ENCODE measurements around the gene RGMA.

RGMA gene

DNA sequence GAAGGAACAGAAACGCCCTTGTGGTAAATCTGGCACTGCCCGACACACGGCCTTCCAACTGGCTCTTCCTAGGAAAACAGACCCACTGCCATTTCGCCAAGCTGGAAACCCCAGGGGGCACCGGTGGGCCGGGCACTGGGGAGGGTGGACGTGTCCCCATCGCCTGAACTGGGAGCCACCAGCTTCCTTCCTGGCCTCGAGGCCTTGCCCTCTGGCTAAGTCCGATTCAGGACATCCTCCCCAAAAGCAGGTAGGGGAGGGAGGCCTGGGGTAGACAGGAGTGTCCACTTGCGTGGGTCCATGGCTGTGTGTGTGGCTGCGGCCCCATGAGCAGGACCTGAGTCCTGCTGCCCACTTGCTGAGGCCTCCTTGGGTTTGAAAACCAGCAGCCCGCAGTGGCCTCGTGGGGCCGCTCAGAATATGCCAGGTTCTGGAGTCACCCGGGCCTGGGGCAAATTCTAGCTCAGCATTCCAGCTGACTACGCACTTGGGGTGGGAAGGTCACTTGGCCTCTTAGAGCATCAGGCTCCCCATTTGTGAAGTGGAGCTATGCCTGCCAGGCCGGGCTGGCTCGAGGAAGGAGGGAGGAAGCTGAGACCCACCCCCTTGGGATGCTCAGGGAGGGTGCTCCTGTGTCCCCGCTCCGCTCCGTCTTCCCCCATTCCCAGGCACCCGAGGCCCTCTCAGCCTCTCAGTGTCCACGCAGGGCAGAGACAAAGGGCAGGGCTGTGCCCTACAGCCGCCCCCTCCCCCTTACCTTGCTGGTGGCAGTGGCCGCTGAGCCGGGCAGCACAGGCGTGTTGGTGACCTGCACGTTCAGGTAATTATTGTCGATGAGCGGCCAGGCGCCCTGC lies 37.5 kb downstream of the RGMA start:
- in situ Hi-C loops (cut with MboI; ENCODE audit: low sequenced_read_pairs): loop anchor here (25.0 kb wide), 1 partner anchor 936 kb away; no protein-coding TSS in a partner anchor

DNA sequence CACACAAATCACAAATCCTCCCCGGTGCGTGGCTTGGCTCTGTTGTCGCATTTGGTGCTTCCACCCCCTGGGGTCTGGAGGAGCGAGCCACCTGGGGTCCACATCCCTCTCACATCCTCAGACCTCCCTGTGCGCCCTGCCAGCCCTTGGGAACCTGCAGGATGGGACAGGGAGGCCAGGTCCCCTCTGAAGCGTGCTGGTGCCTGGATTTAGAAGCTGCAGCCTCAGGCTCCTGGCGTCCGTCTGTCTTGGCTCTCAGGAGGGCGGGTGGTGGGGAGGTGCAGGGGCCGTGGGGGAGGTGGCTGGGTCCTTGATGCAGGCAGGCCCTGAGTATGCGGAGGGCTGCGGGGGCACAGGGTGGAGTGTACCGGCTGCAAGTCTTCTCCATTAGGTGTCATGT lies 38.4 kb downstream of the RGMA start:
- in situ Hi-C loops (cut with MboI; ENCODE audit: low sequenced_read_pairs): loop anchor here (25.0 kb wide), 1 partner anchor 937 kb away; no protein-coding TSS in a partner anchor

DNA sequence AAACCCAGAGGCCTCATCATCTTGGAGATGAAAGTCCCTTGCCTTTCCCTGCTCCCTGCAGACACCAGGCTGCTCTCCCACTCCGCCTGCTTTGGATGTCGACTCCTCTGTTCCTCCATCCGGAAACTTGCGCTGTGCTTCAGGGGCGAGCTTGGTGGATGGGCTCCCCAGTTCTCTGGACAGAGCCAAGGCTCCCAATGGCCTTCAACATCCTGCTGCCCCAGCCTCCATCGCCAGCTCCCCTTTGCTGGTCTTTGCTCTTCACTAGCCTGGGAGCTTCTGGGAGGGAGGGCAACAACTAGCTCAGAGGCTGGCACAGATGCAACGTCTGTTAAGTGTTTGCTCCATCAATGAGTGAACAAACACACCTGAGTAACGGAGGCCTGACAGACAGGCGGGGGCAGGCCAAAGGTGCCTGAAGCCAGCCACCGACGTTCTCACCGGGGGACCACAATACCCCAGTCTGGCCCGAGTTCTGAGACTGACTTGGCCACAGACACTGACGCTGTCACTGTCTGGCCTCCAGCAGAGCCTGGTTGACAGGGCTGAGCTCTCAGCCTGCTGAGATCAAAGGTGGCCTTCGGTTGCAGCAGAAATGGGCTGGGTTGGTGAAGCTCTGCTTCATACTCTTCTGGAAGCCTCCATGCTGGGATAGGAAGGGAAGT lies 39.0 kb downstream of the RGMA start:
- in situ Hi-C loops (cut with MboI; ENCODE audit: low sequenced_read_pairs): loop anchor here (25.0 kb wide), 1 partner anchor 937 kb away; no protein-coding TSS in a partner anchor

DNA sequence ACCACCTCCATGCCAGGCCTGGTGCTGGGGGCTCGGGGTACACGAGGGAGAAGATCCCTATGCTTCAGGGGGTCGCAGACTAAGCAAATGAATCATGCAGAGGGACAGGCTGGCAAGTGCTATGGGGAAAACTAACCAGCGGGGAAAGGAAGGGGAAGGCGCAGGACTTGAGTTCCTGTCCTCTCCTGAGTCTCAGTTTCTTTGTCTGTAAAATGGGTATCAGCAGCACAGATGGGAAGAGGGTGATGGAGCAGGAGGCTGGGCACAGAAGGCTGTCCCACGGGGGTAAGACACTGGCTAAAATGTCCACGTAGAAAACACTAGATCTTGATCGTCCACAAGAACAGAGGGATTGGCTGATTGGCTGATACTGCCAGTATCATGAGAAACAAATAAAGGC lies 39.8 kb downstream of the RGMA start:
- in situ Hi-C loops (cut with MboI; ENCODE audit: low sequenced_read_pairs): no loop called here

DNA sequence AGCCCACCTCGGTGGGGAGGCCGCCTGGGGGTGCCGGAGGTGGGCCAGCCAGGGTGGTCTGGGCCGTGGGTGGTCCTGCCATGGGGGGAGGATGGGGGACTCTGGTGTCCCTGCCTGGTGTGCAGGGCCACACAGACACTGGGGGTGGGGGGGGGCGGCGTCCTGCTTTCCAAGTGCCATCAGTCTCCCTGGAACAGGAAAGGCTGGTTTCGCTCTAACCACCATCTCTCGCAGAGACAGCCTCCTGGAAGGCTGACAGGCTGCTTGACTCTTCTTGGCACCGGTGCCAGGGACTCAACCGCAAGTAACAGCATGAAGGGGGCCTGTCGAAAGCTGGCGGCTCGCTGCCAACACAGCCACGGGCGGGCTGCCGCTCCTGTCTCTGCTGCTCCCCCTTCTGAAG lies 40.3 kb downstream of the RGMA start:
- in situ Hi-C loops (cut with MboI; ENCODE audit: low sequenced_read_pairs): no loop called here

DNA sequence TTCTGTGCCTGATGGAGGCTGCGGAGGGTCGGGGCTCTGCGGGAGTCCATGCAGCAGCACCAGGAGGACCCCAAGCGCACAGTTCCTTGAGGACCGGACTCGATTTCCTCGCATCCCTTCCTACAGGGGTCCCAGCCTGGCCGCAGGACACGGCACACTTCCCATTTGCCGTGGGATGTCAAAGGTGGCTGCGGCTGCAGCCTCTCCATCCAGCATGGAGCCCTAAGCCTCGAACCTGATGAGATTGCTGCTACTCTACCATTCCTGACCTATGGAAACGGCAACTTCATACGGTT lies 40.6 kb downstream of the RGMA start:
- in situ Hi-C loops (cut with MboI; ENCODE audit: low sequenced_read_pairs): no loop called here

DNA sequence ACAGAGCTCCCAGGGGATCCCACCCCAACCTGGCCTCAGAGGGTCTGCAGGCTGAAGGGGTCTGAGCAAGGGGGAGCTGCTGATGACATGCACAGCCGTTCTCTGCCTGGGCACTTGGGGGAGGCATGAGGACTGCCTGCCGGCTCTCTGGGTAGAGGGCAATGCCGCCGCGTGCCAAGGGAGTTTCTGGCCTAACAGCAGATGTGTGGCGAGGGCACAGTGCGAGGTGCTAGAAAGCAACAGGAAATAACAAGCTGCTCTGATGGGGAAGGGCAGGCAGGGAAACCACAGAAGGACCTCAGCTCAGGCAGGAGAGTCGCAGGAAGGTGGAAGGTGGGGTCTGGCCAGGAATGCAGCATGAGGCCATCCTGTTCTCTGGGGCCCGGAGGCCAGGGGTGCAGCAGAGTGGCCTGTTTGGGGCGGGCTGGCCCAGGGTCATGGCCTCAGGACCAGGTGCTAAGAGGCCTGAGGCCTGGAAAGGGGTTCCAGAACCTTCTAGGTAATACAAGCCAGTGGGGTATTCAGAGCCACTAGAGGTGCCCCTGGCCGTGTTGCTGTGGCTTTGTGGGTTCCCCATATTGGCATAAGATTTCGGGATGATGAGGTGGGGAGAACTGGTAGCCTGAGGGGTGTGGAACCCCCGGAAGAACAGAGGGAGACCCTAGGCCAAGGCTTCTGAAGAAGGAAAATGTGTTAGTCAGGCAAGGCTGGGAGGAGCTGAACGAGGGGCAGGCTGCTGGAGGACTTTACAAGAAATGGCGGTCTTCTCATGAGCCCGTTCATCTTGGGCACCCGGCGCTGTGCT lies 41.2 kb downstream of the RGMA start:
- in situ Hi-C loops (cut with MboI; ENCODE audit: low sequenced_read_pairs): no loop called here

DNA sequence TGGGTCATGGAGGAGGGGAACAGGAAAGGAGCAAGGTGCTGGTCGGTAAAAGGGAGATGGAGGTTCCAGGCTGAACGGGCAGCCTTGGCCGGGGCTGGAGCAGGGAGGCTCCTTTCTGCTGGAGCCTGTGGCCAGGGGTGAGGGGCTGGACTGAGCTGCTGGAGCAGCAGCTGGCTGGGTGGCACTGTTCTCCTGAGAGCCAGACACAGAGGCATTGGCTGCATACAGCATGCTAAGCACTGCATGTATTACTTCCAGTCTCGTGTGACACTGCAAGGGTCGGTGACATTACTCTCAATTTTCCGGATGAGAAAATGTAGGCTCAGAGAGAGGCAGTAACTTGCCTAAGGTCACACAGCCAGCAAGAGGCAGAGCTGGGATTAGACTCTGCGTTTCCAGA lies 42.3 kb downstream of the RGMA start:
- in situ Hi-C loops (cut with MboI; ENCODE audit: low sequenced_read_pairs): no loop called here

DNA sequence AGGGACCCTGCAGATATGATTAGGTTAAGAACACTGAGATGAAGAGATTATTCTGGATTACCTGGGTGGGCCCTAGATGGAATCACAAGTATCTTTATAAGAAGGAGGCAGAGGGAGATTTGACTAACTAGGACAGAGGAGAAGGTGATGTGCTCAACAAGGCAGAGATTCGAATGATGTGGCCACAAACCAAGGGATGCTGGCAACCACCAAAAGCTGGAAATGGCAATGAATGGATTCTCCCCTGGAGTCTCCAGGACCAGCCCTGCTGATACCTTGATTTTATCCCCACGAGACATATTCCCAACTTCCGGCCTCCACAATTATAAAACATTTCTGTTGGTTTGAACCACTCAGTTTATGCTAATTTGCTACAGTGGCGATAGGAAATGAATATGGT lies 42.9 kb downstream of the RGMA start:
- in situ Hi-C loops (cut with MboI; ENCODE audit: low sequenced_read_pairs): no loop called here

DNA sequence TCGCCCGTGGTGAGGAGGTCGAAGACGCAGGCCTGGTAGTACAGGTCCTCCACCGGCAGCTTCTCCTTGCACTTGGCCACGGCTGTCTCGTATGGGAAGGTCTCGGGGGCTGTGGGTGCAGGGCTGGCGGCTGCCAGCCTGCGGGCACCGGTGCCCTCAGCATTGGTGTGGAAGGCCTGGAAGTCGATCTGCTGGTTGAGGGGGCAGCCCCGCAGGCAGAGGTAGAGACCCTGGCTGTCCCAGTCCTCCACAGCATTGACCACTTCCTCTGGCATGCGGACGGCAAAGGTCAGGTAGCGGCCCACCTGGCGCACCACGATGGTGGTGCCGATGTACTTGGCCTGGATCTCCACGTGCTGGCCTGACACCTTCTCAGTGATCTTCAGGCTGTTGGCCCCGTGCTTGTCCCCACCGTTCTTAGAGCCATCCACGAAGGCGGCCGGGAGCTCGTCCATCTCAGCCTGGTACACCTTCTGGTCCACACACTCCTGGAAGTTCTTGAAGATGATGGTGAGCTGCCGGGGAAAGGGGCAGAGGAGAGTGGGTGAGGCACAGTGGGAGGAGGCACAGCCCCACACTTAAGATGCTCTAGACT lies 43.7 kb downstream of the RGMA start:
- in situ Hi-C loops (cut with MboI; ENCODE audit: low sequenced_read_pairs): no loop called here

DNA sequence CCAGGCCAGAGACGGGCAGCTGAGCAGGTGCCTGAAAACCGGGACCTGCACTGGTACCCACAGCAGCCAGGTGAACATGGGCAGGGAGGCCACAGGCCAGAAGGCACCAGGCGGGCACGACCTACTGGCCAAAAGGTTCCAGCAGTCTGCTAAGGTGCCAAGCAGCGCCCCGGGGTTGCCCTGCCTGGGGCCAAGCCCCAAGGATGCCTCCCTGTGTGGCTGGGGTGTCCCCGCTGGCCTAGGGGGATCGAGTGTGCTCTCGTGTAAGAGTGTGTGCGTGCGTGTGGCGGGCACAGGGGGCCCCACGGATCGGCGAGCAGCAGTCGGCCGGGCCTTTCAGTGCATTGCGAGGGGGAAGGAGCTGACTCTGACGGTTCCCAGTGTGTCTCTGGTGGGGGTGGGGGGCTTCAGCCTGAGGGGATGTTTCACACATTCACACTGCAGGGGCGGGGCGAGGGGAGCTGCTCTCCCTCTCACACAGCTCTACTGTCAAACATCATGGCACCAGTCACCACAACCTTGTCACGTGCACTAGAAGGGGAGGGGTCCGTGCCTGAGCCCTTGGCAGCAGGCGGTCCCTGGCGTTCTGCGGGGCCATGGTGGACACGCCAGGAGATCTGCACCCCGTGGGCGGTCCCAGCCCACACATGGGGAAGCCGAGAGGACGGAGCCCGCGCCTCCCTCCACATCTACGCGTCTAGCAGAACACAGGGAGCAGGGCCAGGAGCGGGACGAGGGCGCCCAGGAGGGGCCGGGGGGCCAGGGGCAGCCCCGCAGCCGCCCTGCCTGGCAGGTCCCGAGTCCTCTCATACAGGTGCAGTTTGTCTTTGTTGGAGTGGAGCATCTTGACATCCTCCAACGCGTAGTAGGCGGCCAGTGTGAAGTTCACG lies 44.5 kb downstream of the RGMA start:
- in situ Hi-C loops (cut with MboI; ENCODE audit: low sequenced_read_pairs): no loop called here

DNA sequence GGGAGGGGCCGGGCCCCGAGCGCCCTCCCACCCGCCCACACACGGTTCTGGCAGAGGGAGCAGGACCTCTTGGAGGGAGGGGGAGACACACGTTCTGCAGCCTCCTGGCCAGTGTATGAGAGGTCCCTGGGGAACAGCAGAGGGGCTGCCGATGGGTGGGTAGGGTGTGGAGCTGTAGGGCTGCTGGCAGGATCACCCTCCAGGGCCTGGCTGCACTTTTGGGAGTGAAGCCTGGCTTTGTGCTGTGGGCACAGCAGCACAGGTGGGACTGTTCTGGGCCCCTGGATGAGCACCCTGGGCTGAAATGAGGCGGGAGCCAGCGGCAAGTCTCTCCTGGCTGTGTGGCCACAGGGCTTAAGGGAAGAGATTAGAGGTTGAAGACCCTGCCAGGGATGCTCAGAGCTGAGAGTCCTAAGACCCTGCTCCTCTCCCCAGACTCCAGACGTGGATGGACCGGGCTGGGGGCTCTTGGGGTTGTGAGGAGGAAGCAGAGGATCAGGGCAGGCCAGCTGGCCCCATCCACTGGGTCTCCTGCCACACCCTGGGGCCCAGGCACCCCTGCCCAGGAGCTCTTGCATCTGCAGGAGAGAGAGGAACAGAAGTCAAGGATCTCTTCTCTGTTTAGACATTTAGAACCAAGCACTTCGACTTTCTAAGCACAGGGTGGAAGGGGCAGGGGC lies 45.2 kb downstream of the RGMA start:
- in situ Hi-C loops (cut with MboI; ENCODE audit: low sequenced_read_pairs): no loop called here

DNA sequence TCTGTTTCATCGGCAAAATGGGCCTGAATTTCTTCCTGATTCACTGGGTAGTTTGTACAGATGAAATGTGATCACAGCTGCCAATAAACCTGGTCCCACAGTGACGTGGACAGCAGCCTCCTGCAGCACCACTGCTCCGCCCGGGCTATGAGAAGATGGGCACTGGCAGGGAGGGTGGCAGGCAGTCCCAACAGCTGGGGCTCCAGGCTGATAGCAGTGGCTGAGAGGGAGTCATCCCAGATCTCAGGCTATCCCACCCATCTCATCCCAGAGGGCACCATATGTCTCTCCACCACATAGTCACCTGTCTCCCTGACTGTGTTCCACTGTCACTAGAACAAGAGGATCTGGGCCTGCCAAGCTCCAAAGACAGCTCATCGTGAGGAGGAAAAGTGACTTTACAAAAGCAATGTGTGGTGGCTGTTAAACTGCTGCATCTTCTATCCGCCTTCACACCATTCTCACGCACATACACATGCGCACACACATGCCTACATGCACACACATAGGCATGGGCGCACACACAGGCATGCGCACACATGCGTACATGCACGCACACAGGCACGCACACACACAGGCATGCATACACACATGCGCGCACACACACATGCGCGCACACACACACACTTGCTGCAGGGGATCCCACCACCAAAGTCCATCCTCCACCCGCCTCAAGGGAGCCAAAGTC lies 46.2 kb downstream of the RGMA start:
- in situ Hi-C loops (cut with MboI; ENCODE audit: low sequenced_read_pairs): no loop called here

DNA sequence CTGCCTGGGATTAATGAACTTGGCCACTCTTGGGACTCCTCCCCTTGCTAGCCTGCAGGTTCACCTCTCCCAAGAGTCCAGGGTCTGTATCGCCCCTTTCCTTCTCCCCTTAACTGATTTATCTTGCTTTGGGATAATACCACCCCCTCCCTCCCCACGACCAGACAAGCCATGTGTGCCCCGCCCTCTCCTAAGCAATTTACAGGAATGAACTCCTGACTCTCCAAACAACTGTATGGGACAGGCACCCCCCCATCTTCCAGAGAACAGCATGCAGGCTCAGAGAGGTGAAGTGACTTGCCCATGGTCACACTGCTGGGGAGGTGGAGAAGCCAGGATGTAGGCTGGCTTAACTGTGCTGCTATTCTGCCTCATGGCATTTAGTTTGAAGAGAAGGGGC lies 46.8 kb downstream of the RGMA start:
- in situ Hi-C loops (cut with MboI; ENCODE audit: low sequenced_read_pairs): no loop called here

DNA sequence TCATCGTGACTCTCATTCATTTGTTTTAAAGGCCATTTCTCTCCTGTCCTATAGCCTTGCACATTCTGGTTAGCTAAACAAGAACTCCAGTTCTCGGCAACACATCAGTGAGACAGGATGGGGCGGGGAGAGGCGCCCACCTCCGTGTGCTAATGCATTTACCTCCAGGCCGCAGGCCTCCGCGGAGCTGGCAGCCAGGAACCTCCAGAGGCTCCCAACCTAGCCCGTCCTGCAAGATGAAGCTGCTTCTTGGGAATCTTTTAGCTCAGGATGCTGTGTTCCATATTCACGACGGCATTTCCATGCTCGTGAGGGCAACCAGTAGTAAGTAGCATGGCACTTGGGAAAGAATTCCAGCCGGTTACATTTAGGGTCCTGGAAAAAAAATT lies 47.9 kb downstream of the RGMA start:
- in situ Hi-C loops (cut with MboI; ENCODE audit: low sequenced_read_pairs): no loop called here

DNA sequence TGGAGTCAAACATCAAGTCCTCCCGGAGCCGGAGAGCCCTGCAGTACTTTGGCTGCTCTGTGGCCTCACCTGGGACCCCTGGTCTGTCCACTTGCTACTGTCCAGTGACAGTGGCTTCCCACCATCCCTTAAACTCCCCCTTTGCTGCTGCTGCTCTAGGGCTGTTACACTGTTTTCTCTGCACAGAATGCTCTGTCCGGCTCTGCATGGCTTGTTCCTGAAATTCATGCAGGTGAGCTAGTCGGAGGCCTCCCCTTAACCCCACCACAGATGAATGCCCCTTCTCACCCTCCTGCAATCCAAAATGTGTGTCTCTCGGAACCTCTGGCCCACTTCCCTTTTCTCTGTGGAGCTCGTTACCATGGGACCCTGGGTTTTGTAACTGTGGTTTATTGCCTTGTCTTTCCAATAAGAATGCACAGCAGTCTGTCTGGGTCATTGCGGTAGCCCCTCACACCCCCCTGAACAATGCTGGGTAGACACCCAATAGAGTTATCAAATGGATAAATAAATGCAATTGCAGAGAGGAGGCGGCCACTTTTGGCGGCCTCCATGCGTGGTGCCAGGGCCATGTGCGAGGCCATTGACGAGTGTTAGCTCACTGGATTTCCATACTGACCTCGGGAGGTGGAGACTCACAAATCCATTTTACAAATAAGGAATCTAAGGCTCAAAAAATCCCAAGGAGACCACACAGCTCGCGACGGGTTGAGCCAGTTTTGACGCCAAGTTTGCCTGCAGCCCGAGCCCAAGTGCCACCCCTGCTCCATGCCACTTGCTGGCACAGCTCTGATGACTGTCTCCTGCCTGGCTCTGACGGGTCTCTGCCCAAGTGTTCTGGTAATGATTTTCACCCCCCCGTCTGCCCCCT lies 48.5 kb downstream of the RGMA start:
- in situ Hi-C loops (cut with MboI; ENCODE audit: low sequenced_read_pairs): no loop called here

DNA sequence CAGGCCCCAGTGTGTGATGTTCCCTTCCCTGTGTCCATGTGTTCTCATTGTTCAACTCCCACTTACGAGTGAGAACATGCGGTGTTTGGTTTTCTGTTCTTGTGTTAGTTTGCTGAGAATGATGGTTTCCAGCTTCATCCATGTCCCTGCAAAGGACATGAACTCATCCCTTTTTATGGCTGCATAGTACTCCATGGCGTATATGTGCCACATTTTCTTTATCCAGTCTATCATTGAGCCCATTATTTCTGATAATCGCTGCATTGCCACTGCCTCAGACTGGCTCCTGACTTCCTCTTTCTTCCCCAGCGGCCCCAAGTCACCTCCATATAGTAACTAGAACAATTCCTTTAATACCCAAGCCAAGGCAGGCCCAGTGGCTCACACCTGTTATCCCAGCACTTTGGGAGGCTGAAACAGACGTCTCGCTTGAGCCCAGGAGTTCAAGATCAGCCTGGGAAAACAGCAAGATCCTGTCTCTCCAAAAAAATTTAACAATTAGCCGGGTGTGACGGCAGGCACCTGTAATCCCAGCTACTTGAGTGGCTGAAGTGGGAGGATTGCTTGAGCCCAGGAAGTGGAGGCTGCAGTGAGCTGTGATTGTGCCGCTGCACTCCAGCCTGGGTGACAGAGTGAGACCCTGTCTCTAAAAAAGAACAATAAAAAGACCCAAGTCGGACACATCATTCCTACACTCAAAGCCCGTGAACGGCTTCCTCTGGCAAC lies 49.3 kb downstream of the RGMA start:
- in situ Hi-C loops (cut with MboI; ENCODE audit: low sequenced_read_pairs): loop anchor here (10.0 kb wide), 1 partner anchor 1085 kb away; no protein-coding TSS in a partner anchor
